Lower leg skin (tissue), 3 donors: ENCODE results near the gene ACOX1.

Experiments used
- POLR2A ChIP-seq, 2 donors: fragments of 450-650 bp; IDR thresholded peaks; one replicate each; pipeline ENCODE4 v1.6.1; 2016 to 2017; ENCODE audit warnings: antibody characterized with exemption in 2 of 2, mild to moderate bottlenecking in 1 of 2, moderate library complexity in 1 of 2
- TF ChIP-seq, protein P1 (sequence below), 3 donors: fragments of 450-650 bp; IDR thresholded peaks; one replicate each; pipeline ENCODE4 v1.5.1; 2016; ENCODE audit warnings: antibody characterized with exemption in 3 of 3, mild to moderate bottlenecking in 3 of 3, moderate library complexity in 2 of 3

DNA sequence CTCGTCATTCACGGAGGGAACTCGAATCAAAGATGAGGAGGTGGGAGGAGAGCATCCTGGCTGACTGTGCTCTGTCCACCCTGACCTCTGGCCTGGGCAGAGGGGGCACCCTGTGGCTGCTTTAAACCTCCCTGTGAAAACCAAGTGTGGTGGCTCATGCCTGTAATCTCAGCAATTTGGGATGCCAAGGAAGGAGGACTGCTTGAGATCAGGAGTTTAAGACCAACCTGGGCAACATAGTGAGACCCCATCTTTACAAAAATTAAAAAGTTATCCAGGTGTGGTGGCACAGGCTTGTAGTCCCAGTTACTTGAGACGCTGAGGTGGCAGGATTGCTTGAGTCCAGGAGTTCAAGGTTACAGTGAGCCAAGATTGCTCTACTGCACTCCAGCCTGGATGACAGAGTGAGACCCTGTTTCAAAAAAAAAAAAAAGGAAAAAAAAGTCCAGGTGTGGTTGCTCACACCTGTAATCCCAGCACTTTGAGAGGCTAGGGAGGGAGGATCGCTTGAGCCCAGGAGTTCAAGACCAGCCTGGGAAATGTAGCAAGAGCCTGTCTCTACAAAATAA lies 15.9 kb upstream of the ACOX1 start:
- TF ChIP-seq, protein P1, sequence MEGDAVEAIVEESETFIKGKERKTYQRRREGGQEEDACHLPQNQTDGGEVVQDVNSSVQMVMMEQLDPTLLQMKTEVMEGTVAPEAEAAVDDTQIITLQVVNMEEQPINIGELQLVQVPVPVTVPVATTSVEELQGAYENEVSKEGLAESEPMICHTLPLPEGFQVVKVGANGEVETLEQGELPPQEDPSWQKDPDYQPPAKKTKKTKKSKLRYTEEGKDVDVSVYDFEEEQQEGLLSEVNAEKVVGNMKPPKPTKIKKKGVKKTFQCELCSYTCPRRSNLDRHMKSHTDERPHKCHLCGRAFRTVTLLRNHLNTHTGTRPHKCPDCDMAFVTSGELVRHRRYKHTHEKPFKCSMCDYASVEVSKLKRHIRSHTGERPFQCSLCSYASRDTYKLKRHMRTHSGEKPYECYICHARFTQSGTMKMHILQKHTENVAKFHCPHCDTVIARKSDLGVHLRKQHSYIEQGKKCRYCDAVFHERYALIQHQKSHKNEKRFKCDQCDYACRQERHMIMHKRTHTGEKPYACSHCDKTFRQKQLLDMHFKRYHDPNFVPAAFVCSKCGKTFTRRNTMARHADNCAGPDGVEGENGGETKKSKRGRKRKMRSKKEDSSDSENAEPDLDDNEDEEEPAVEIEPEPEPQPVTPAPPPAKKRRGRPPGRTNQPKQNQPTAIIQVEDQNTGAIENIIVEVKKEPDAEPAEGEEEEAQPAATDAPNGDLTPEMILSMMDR (IDR thresholded peaks at IDR 0.05) = no peak
- TF ChIP-seq POLR2A (IDR thresholded peaks at IDR 0.05) = no peak
